ENCODE data around the gene SORL1. TPM values are rescaled to one million over a fixed set of nuclear protein-coding genes. Genes with fewer than 3 reads are reported as not detected.

The SORL1 gene
- total RNA-seq, 3 donors from 2014 or later: 58.3 to 195 (median 109) TPM

DNA sequence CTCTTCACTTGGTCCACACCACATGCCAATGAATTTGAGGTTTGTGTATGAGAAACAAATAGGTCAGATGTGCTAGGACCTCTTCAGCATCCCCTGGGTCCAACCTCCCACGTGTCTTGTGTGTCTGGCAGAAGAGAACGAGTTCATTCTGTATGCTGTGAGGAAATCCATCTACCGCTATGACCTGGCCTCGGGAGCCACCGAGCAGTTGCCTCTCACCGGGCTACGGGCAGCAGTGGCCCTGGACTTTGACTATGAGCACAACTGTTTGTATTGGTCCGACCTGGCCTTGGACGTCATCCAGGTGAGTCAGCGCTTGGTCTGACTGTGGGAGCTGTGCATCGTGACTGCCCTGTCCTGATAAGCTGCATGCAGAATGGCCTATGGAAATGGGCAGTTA, 101.7 kb downstream of the SORL1 start:
- no peak overlapping the region for H3K4me3 ChIP-seq
- ATAC-seq (peak; percentile 100), DNase-seq (peak; percentile 69 to 81 (median 81))
- no peaks in the 10 kb centered on the region for H3K9me3 ChIP-seq
- TF ChIP-seq, protein P1, sequence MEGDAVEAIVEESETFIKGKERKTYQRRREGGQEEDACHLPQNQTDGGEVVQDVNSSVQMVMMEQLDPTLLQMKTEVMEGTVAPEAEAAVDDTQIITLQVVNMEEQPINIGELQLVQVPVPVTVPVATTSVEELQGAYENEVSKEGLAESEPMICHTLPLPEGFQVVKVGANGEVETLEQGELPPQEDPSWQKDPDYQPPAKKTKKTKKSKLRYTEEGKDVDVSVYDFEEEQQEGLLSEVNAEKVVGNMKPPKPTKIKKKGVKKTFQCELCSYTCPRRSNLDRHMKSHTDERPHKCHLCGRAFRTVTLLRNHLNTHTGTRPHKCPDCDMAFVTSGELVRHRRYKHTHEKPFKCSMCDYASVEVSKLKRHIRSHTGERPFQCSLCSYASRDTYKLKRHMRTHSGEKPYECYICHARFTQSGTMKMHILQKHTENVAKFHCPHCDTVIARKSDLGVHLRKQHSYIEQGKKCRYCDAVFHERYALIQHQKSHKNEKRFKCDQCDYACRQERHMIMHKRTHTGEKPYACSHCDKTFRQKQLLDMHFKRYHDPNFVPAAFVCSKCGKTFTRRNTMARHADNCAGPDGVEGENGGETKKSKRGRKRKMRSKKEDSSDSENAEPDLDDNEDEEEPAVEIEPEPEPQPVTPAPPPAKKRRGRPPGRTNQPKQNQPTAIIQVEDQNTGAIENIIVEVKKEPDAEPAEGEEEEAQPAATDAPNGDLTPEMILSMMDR (IDR thresholded peaks at IDR 0.05): no peak
- intact Hi-C loops (cut with DNase I, micrococcal nuclease): no loop called here
- H3K4me1 ChIP-seq (ENCODE audit: low read depth): no peaks in the 10 kb centered on the region
- H3K36me3 ChIP-seq (ENCODE audit: low read depth): no peaks in the 10 kb centered on the region

GRCh38 chr11:121554552-121554951, 102.4 kb downstream of the SORL1 start:
- intact Hi-C loops (cut with DNase I, micrococcal nuclease): no loop called here
- no peak for DNase-seq
- H3K4me3 ChIP-seq: no peak overlapping the region
- no peaks in the 10 kb centered on the region for H3K36me3 ChIP-seq (ENCODE audit: low read depth)
- TF ChIP-seq, protein P1 (IDR thresholded peaks at IDR 0.05): no peak
- ATAC-seq: no peak
- no peaks in the 10 kb centered on the region for H3K9me3 ChIP-seq
- no peaks in the 10 kb centered on the region for H3K4me1 ChIP-seq (ENCODE audit: low read depth)

DNA sequence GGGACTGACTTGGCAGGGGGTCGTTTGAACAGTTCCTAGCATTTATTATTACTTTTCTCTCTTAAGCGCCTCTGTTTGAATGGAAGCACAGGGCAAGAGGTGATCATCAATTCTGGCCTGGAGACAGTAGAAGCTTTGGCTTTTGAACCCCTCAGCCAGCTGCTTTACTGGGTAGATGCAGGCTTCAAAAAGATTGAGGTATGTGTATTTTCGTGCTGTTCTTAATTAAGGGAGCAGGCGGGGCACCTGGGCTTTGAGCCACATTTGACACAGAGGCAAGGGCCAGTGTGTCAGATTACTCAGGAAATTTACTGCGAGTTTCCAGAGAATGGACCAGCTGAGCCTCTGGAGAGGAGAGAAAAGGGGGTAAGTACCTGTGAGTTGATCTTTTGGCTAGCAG, 103.0 kb downstream of the SORL1 start:
- intact Hi-C loops (cut with DNase I, micrococcal nuclease): no loop called here
- ATAC-seq (no peak), DNase-seq (no peak)
- Histone ChIP-seq H3K9me3 (no peaks in the 10 kb centered on the region), H3K4me1 (ENCODE audit: low read depth) (no peaks in the 10 kb centered on the region), H3K36me3 (ENCODE audit: low read depth) (no peaks in the 10 kb centered on the region), H3K4me3 (no peak overlapping the region)
- TF ChIP-seq, protein P1 (IDR thresholded peaks at IDR 0.05): no peak

DNA sequence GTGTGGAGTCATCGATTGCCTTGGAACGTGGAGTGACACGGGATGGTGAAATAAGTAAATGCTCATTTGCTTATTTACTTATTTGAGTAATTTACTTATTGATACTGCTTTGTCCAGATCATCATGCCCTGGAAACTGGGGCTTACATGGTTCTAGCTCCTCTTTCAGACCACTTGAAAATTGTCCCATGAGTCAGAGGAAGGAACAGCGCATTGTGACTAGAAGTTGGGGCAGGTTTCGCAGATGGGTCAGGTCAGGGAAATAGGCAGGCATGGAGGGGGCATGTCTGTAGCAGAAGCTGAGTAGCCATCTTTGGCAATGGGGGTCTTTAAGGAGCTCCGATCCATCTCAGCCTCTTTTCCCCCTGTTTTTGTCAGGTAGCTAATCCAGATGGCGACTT, 104.8 kb downstream of the SORL1 start:
- no peaks in the 10 kb centered on the region for H3K4me1 ChIP-seq (ENCODE audit: low read depth)
- DNase-seq (no peak), ATAC-seq (no peak)
- TF ChIP-seq, protein P1 (IDR thresholded peaks at IDR 0.05): no peak
- no peak overlapping the region for H3K4me3 ChIP-seq
- no peaks in the 10 kb centered on the region for H3K36me3 ChIP-seq (ENCODE audit: low read depth)
- H3K9me3 ChIP-seq: no peaks in the 10 kb centered on the region
- intact Hi-C loops (cut with DNase I, micrococcal nuclease): no loop called here

- Histone ChIP-seq H3K4me1 (ENCODE audit: low read depth) (no peaks in the 10 kb centered on the region), H3K4me3 (no peak overlapping the region), H3K36me3 (ENCODE audit: low read depth) (no peaks in the 10 kb centered on the region), H3K9me3 (no peaks in the 10 kb centered on the region)
- ATAC-seq: no peak
- intact Hi-C loops (cut with DNase I, micrococcal nuclease): no loop called here
- DNase-seq: no peak
- TF ChIP-seq, protein P1 (IDR thresholded peaks at IDR 0.05): no peak
These were observed 105.2 kb downstream of the SORL1 start for GRCh38 chr11:121557348-121557747.

DNA sequence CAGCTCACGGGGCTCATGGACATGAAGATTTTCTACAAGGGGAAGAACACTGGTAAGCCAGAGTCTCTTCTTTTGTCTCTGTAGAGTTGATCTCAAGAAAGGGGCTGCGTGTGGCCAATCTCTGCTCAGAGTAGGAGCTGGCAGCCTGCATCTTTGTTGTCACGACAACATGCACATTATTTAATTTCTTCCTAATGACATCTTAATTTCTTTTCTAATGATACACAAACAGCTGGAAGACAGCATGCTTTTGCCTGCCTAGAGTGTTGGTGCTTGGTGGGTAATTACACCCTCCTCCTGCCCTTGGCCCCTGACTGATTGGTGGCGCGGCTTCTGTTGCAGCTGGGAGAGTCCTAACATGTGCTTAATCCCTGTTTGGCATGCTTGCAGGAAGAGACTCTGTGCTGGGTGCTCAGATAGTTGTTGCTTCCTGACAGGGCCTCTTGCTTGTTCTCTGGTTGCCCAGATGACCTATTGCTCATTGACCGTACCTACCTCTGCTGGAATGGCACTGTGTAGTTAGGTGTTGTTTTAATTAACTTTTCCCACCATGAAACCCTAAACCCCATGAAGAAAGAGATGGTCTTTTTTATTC, 107.6 kb downstream of the SORL1 start:
- H3K36me3 ChIP-seq (ENCODE audit: low read depth): no peaks in the 10 kb centered on the region
- intact Hi-C loops (cut with DNase I, micrococcal nuclease): no loop called here
- ATAC-seq (no peak), DNase-seq (no peak)
- no peaks in the 10 kb centered on the region for H3K9me3 ChIP-seq
- TF ChIP-seq, protein P1 (IDR thresholded peaks at IDR 0.05): no peak
- H3K4me1 ChIP-seq (ENCODE audit: low read depth): no peaks in the 10 kb centered on the region
- H3K4me3 ChIP-seq: no peak overlapping the region

All from mucosa of descending colon (tissue), 3 donors.